IMR-90 (cell line): ENCODE measurements around the gene PSMC6. TPM values are rescaled to one million over a fixed set of nuclear protein-coding genes. Genes with fewer than 3 reads are reported as not detected.

Source experiments
- ATAC-seq: fragments of 200-7000 bp; cut with Tn5 transposase; 2 replicates; pipeline ENCODE4 v1.9.1; 2020; ENCODE audit warnings: low read depth, mild to moderate bottlenecking, moderate library complexity
- BruUV-seq: library from RNA; stranded (reverse); fragments of 400-500 nt; replicated peaks from 2 replicates; lab custom pipeline; 2021; lab: Mats Ljungman, UMichigan
- CTCF ChIA-PET: fragments of 300-600 bp; formaldehyde crosslinking; extraction: SDS; loops from one replicate; lab custom pipeline; 2021; ENCODE audit warnings: antibody characterized with exemption; lab: Yijun Ruan, JAX
- POLR2A ChIA-PET: fragments of 300-600 bp; sonication (Branson Sonifier 250); formaldehyde crosslinking; loops from one replicate; lab custom pipeline; 2022; ENCODE audit warnings: antibody characterized with exemption; ENCODE audit not compliant: unreplicated experiment; lab: Charles Lee
- DNase-seq: peaks from one replicate; pipeline ENCODE4 v3.0.0; 2013
- H2AFZ ChIP-seq: replicated peaks from 2 replicates; pipeline ENCODE3; 2013; ENCODE audit warnings: low read length, mild to moderate bottlenecking; ENCODE audit not compliant: poor library complexity
- H2AK5ac ChIP-seq: 2 replicates; pipeline ENCODE4 v1.6.1; 2013; ENCODE audit warnings: low read depth, low read length, inconsistent platforms
- H2AK9ac ChIP-seq: replicated peaks from 2 replicates; pipeline ENCODE3; 2013; ENCODE audit warnings: mild to moderate bottlenecking, low read depth, low read length, moderate library complexity; ENCODE audit not compliant: poor library complexity
- H2BK120ac ChIP-seq: 2 replicates; pipeline ENCODE4 v1.6.1; 2013; ENCODE audit warnings: low read depth, low read length, inconsistent platforms
- H2BK15ac ChIP-seq: 3 replicates; pipeline ENCODE4 v1.6.1; 2013; ENCODE audit warnings: low read depth, low read length, inconsistent platforms
- H2BK20ac ChIP-seq: 2 replicates; pipeline ENCODE4 v1.6.1; 2013; ENCODE audit warnings: low read depth, mild to moderate bottlenecking, inconsistent platforms, low read length, moderate library complexity
- H2BK5ac ChIP-seq: 2 replicates; pipeline ENCODE4 v1.6.1; 2013; ENCODE audit warnings: mild to moderate bottlenecking, low read depth, low read length, inconsistent platforms; ENCODE audit not compliant: poor library complexity, severe bottlenecking
- H3K14ac ChIP-seq: replicated peaks from 2 replicates; pipeline ENCODE4 v1.6.1; 2013; ENCODE audit warnings: low read depth, low read length, inconsistent platforms
- H3K18ac ChIP-seq: 2 replicates; pipeline ENCODE4 v1.6.1; 2013; ENCODE audit warnings: low read depth, low read length, control low read depth
- H3K23ac ChIP-seq: 2 replicates; pipeline ENCODE4 v1.6.1; 2013; ENCODE audit warnings: low read depth, low read length, inconsistent platforms
- H3K27ac ChIP-seq: 2 replicates; pipeline ENCODE4 v1.5.1; 2013; ENCODE audit warnings: mild to moderate bottlenecking, control low read depth, low read length; ENCODE audit not compliant: insufficient read depth
- H3K27me3 ChIP-seq: 2 replicates; pipeline ENCODE4 v1.6.1; 2013; ENCODE audit warnings: low read length; ENCODE audit not compliant: control insufficient read depth, insufficient read depth
- H3K36me3 ChIP-seq: 2 replicates; pipeline ENCODE4 v1.6.1; 2013; ENCODE audit warnings: low read length, mixed read lengths; ENCODE audit not compliant: control insufficient read depth, insufficient read depth
- H3K4ac ChIP-seq: 2 replicates; pipeline ENCODE4 v1.6.1; 2013; ENCODE audit warnings: low read depth, low read length, inconsistent platforms
- H3K4me1 ChIP-seq: 2 replicates; pipeline ENCODE4 v1.6.1; 2013; ENCODE audit warnings: low read length, mixed read lengths; ENCODE audit not compliant: control insufficient read depth, insufficient read depth
- H3K4me2 ChIP-seq: 2 replicates; pipeline ENCODE4 v1.6.1; 2013; ENCODE audit warnings: low read depth, mild to moderate bottlenecking, control low read depth, low read length, moderate library complexity
- H3K4me3 ChIP-seq: 2 replicates; pipeline ENCODE4 v1.5.1; 2013; ENCODE audit warnings: low read depth, mild to moderate bottlenecking, control low read depth, low read length, moderate library complexity; ENCODE audit not compliant: insufficient read depth
- H3K56ac ChIP-seq: 2 replicates; pipeline ENCODE4 v1.6.1; 2013; ENCODE audit warnings: low read length, inconsistent platforms; ENCODE audit not compliant: insufficient read depth; ENCODE audit errors: extremely low read depth
- H3K79me1 ChIP-seq, 2 experiments: 2 replicates each; pipeline ENCODE4 v1.6.1; 2013; ENCODE audit warnings: low read length in 2 of 2, inconsistent platforms in 1 of 2, low read depth in 1 of 2
- H3K9ac ChIP-seq: 2 replicates; pipeline ENCODE4 v1.6.1; 2013; ENCODE audit warnings: low read depth, low read length, control low read depth
- H3K9me1 ChIP-seq: 2 replicates; pipeline ENCODE4 v1.6.1; 2013; ENCODE audit warnings: low read length, inconsistent platforms; ENCODE audit not compliant: insufficient read depth
- H3K9me3 ChIP-seq: 2 replicates; pipeline ENCODE4 v1.6.1; 2013; ENCODE audit warnings: low read length; ENCODE audit not compliant: control insufficient read depth, insufficient read depth
- H4K20me1 ChIP-seq: 2 replicates; pipeline ENCODE4 v1.6.1; 2013; ENCODE audit warnings: low read length, inconsistent platforms; ENCODE audit not compliant: insufficient read depth
- H4K5ac ChIP-seq: 2 replicates; pipeline ENCODE4 v1.6.1; 2013; ENCODE audit warnings: mild to moderate bottlenecking, low read depth, low read length, control low read depth
- H4K8ac ChIP-seq, 2 experiments: 2 replicates each; pipeline ENCODE4 v1.6.1; 2013; ENCODE audit warnings: low read depth in 2 of 2, low read length in 2 of 2, control low read depth in 1 of 2, inconsistent platforms in 1 of 2
- H4K91ac ChIP-seq: 2 replicates; pipeline ENCODE4 v1.6.1; 2013; ENCODE audit warnings: low read depth, low read length, inconsistent platforms; ENCODE audit not compliant: insufficient read depth
- BHLHE40 ChIP-seq: fragments of 150-350 bp; IDR thresholded peaks from 2 replicates; pipeline ENCODE4 v1.6.1; 2016; ENCODE audit warnings: mild to moderate bottlenecking, low read depth, low read length
- CEBPB ChIP-seq: IDR thresholded peaks from 2 replicates; pipeline ENCODE4 v1.6.1; 2012; ENCODE audit warnings: low read depth, low read length, improper control_type of control experiment
- CHD1 ChIP-seq: IDR thresholded peaks from 2 replicates; pipeline ENCODE4 v1.6.1; 2012; ENCODE audit warnings: low read depth, low read length, improper control_type of control experiment
- CTCF ChIP-seq: conservative IDR thresholded peaks from 2 replicates; pipeline ENCODE4 v1.5.1; 2012; ENCODE audit warnings: mild to moderate bottlenecking, low read depth, low read length, improper control_type of control experiment
- ELK1 ChIP-seq: fragments of 150-350 bp; IDR thresholded peaks from 2 replicates; pipeline ENCODE4 v1.6.1; 2016; ENCODE audit warnings: low read depth, mild to moderate bottlenecking, low read length, moderate library complexity, borderline replicate concordance
- FOS ChIP-seq: fragments of 150-350 bp; IDR thresholded peaks from 2 replicates; pipeline ENCODE4 v1.6.1; 2016; ENCODE audit warnings: low read depth, low read length
- MAFK ChIP-seq: IDR thresholded peaks from 2 replicates; pipeline ENCODE4 v1.6.1; 2012; ENCODE audit warnings: low read depth, low read length, improper control_type of control experiment
- MAZ ChIP-seq: IDR thresholded peaks from 2 replicates; pipeline ENCODE4 v1.6.1; 2012; ENCODE audit warnings: low read depth, mild to moderate bottlenecking, low read length, improper control_type of control experiment, moderate library complexity, borderline replicate concordance
- MXI1 ChIP-seq: IDR thresholded peaks from 2 replicates; pipeline ENCODE4 v1.6.1; 2012; ENCODE audit warnings: low read depth, mild to moderate bottlenecking, low read length, moderate library complexity, borderline replicate concordance
- NFE2L2 ChIP-seq: fragments of 150-350 bp; IDR thresholded peaks from 2 replicates; pipeline ENCODE4 v1.6.1; 2016; ENCODE audit warnings: low read depth, mild to moderate bottlenecking, low read length
- POLR2A ChIP-seq: IDR thresholded peaks from 2 replicates; pipeline ENCODE4 v1.6.1; 2012; ENCODE audit warnings: mild to moderate bottlenecking, low read depth, low read length
- RAD21 ChIP-seq: IDR thresholded peaks from 2 replicates; pipeline ENCODE4 v1.6.1; 2012; ENCODE audit warnings: low read length, improper control_type of control experiment
- RCOR1 ChIP-seq: IDR thresholded peaks from 2 replicates; pipeline ENCODE4 v1.6.1; 2012; ENCODE audit warnings: mild to moderate bottlenecking, low read length, improper control_type of control experiment; ENCODE audit not compliant: insufficient replicate concordance
- RFX5 ChIP-seq: IDR thresholded peaks from 2 replicates; pipeline ENCODE4 v1.8.0; 2012; ENCODE audit warnings: low read depth, mild to moderate bottlenecking, low read length, moderate library complexity
- SMC3 ChIP-seq: fragments of 150-350 bp; IDR thresholded peaks from 2 replicates; pipeline ENCODE4 v1.6.1; 2016; ENCODE audit warnings: low read depth, mild to moderate bottlenecking, antibody characterized with exemption, low read length, moderate library complexity
- WGBS, 2 experiments: methylation state at CpG; one replicate each; pipeline versions ENCODE4 v1.1.5 to v1.1.7; 2013; ENCODE audit warnings: missing lambda C conversion rate in 2 of 2; ENCODE audit not compliant: insufficient read length in 1 of 2; ENCODE audit errors: extremely low coverage in 2 of 2; 5-methylcytosine and 5-hydroxymethylcytosine counted together
- dilution Hi-C: fragments of 300-500 bp; cut with HindIII; formaldehyde crosslinking; loops from one replicate; pipeline ENCODE4 v1.14.3; 2018; ENCODE audit warnings: low sequenced_read_pairs; ENCODE audit not compliant: unreplicated experiment
- in situ Hi-C: fragments of 300-500 bp; cut with MboI; formaldehyde crosslinking; loops from 3 replicates; pipeline ENCODE4 v1.14.3; 2019; ENCODE audit warnings: low sequenced_read_pairs, inconsistent platforms, mixed read lengths
- intact Hi-C: fragments of 100-400 bp; cut with micrococcal nuclease; formaldehyde crosslinking; loops from 2 replicates; pipeline ENCODE4 v1.10.0; 2022
- polyA plus RNA-seq, 3 experiments: library from polyadenylated mRNA; depleted of rRNA; stranded (reverse); fragments of >200 nt; gene quantifications; 2 replicates each; pipeline ENCODE4 v1.2.3, GENCODE V29; 2012; ENCODE audit warnings: low replicate concordance in 1 of 3
- total RNA-seq: library from RNA; depleted of rRNA; stranded (reverse); fragments of >200 nt; gene quantifications from 2 replicates; pipeline ENCODE4 v1.2.3, GENCODE V29; 2012

The PSMC6 gene
- total and polyA plus RNA-seq, 2 of the 4 experiments (the other 2 are of a cell fraction) = 62.9 to 85.4 TPM

GRCh38 chr14:52690983-52691760 lies 15.8 kb upstream of the PSMC6 start:
- no peak overlapping the region for H3K56ac ChIP-seq
- CTCF ChIA-PET = no interaction called here
- ATAC-seq = no peak
- no peaks in the 10 kb centered on the region for H3K27me3 ChIP-seq
- peaks cover 54% of the 10 kb centered on the region for H4K20me1 ChIP-seq
- no peak overlapping the region for H2BK120ac ChIP-seq
- no peak overlapping the region for H4K5ac ChIP-seq
- H2AK5ac ChIP-seq = no peak overlapping the region
- no TSS peak for BruUV-seq
- peaks cover 3% of the 10 kb centered on the region; the same call in 1 of the 2 replicates for H3K9me1 ChIP-seq
- H3K4me1 ChIP-seq = peaks cover 2% of the 10 kb centered on the region
- H2AK9ac ChIP-seq = no peak overlapping the region
- H3K14ac ChIP-seq = no peak overlapping the region
- H4K91ac ChIP-seq = no peak overlapping the region
- no peak overlapping the region for H2BK20ac ChIP-seq
- 88% methylated on average over 2 of the region's 7 CpGs; no CpG with 5 or more reads in 1 of the 2 experiments for WGBS, 2 experiments
- intact Hi-C loops = loop anchor here (5.0 kb wide), 2 partner anchors 379 to 394 kb away; partner anchors contain the start of gene PTGER2
- no peak for DNase-seq
- no peak overlapping the region for H4K8ac ChIP-seq
- no peaks in the 10 kb centered on the region for H3K36me3 ChIP-seq
- peak overlapping the region; percentile 31; the same call in 1 of the 2 replicates for H3K23ac ChIP-seq
- dilution Hi-C loops = no loop called here
- no peak overlapping the region for H2BK15ac ChIP-seq
- no peak overlapping the region for H3K18ac ChIP-seq
- H3K79me1 ChIP-seq = peaks cover 18 to 71% of the 10 kb centered on the region in 2 experiments
- no peak overlapping the region for H2BK5ac ChIP-seq
- H2AFZ ChIP-seq = no peak overlapping the region
- peak overlapping the region; percentile 30; the same call in 1 of the 2 replicates for H3K4me2 ChIP-seq
- no peak overlapping the region for H3K4me3 ChIP-seq
- H3K9me3 ChIP-seq = no peaks in the 10 kb centered on the region
- in situ Hi-C loops = loop anchor here (25.0 kb wide), 1 partner anchor 379 kb away; the partner anchor contains the start of gene PTGER2
- POLR2A ChIA-PET = no interaction called here
- H3K4ac ChIP-seq = no peak overlapping the region
- H3K27ac ChIP-seq = no peak overlapping the region
- no peak overlapping the region for H3K9ac ChIP-seq
- no peak for TF ChIP-seq RCOR1
- TF ChIP-seq CTCF = no peak
- TF ChIP-seq CEBPB = no peak
- no peak for TF ChIP-seq SMC3
- no peak for TF ChIP-seq BHLHE40
- TF ChIP-seq NFE2L2 = no peak
- TF ChIP-seq FOS = no peak
- no peak for TF ChIP-seq POLR2A
- no peak for TF ChIP-seq MAFK
- no peak for TF ChIP-seq RFX5
- no peak for TF ChIP-seq ELK1
- no peak for TF ChIP-seq MXI1
- no peak for TF ChIP-seq CHD1
- TF ChIP-seq RAD21 = no peak
- TF ChIP-seq MAZ = no peak
